CD4-positive, alpha-beta T cell treated with Interleukin-15 for 1 hour (primary cell): Measurements from ENCODE around the gene DCHS2.

ENCODE experiments used
- DNase-seq: peaks from one replicate; pipeline ENCODE4 v3.0.0-alpha.2; 2020

DCHS2 gene

GRCh38 chr4:154490234-154490582 lies 1.4 kb downstream of the DCHS2 start:
- no peak for DNase-seq

- DNase-seq: no peak
Measured at GRCh38 chr4:154489558-154490233, 1.9 kb downstream of the DCHS2 start.

- DNase-seq: no peak
Measured at GRCh38 chr4:154487145-154487544, 4.5 kb downstream of the DCHS2 start.

- no peak for DNase-seq
Measured at GRCh38 chr4:154485127-154485773, 6.3 kb downstream of the DCHS2 start.

- DNase-seq: no peak
Measured at GRCh38 chr4:154478547-154478946, 13.1 kb downstream of the DCHS2 start.

GRCh38 chr4:154478128-154478527 lies 13.5 kb downstream of the DCHS2 start:
- DNase-seq: no peak

GRCh38 chr4:154476232-154476631 lies 15.4 kb downstream of the DCHS2 start:
- DNase-seq: no peak

GRCh38 chr4:154475820-154476219 lies 15.8 kb downstream of the DCHS2 start:
- DNase-seq: no peak

- DNase-seq: no peak
Measured at GRCh38 chr4:154473497-154473896, 18.1 kb downstream of the DCHS2 start.

- no peak for DNase-seq
Measured at GRCh38 chr4:154472858-154473257, 18.7 kb downstream of the DCHS2 start.

GRCh38 chr4:154471526-154472331 lies 19.9 kb downstream of the DCHS2 start:
- DNase-seq: no peak

- no peak for DNase-seq
Measured at GRCh38 chr4:154471032-154471431, 20.6 kb downstream of the DCHS2 start.

- DNase-seq: no peak
Measured at GRCh38 chr4:154467886-154468285, 23.7 kb downstream of the DCHS2 start.

- no peak for DNase-seq
Measured at GRCh38 chr4:154466336-154466735, 25.3 kb downstream of the DCHS2 start.

GRCh38 chr4:154465085-154465484 lies 26.5 kb downstream of the DCHS2 start:
- DNase-seq: no peak

- DNase-seq: no peak
Measured at GRCh38 chr4:154464654-154465053, 26.9 kb downstream of the DCHS2 start.

GRCh38 chr4:154462081-154462810 lies 29.4 kb downstream of the DCHS2 start:
- no peak for DNase-seq

- no peak for DNase-seq
Measured at GRCh38 chr4:154457471-154457870, 34.1 kb downstream of the DCHS2 start.

- no peak for DNase-seq
Measured at GRCh38 chr4:154456889-154457288, 34.7 kb downstream of the DCHS2 start.

GRCh38 chr4:154456240-154456639 lies 35.4 kb downstream of the DCHS2 start:
- DNase-seq: no peak

GRCh38 chr4:154455111-154455510 lies 36.5 kb downstream of the DCHS2 start:
- DNase-seq: no peak

- DNase-seq: no peak
Measured at GRCh38 chr4:154454710-154455109, 36.9 kb downstream of the DCHS2 start.

GRCh38 chr4:154452798-154453346 lies 38.7 kb downstream of the DCHS2 start:
- no peak for DNase-seq
